ENCODE results near the gene LOXL3. TPM values are rescaled to one million over a fixed set of nuclear protein-coding genes. Genes with fewer than 3 reads are reported as not detected.

LOXL3 gene
- total RNA-seq, 2 experiments from 2014 or later, result 0.21 to 0.98 TPM

GRCh38 chr2:74534411-74534810 lies 19.3 kb downstream of the LOXL3 start:
- H2AFZ ChIP-seq (ENCODE audit: low read length), result no peak overlapping the region
- POLR2A ChIA-PET, result no interaction called here

GRCh38 chr2:74533464-74533863 lies 20.3 kb downstream of the LOXL3 start:
- H3K9me3 ChIP-seq (ENCODE audit: low read length), result no peaks in the 10 kb centered on the region
- no peak overlapping the region for H3K4me2 ChIP-seq (ENCODE audit: low read length)
- H3K36me3 ChIP-seq (ENCODE audit: insufficient read depth, low read length), result peaks cover 35% of the 10 kb centered on the region; the same call in 1 of the 2 replicates
- no TSS peak for BruUV-seq (replicated peaks)
- peaks cover 17% of the 10 kb centered on the region for H3K4me1 ChIP-seq (ENCODE audit: insufficient read depth, low read length, poor library complexity, severe bottlenecking)
- no peak for DNase-seq (ENCODE audit: low spot score)
- peaks cover 19% of the 10 kb centered on the region for H3K79me2 ChIP-seq (ENCODE audit: insufficient read depth, low read depth, low read length)
- H3K9me2 ChIP-seq (ENCODE audit: insufficient read depth, low read length), result no peaks in the 10 kb centered on the region
- TF ChIP-seq EZH2phosphoT487 (IDR thresholded peaks at IDR 0.05; ENCODE audit: borderline replicate concordance, low read depth, low read length) (no peak), CTCF (conservative IDR thresholded peaks at IDR 0.05; ENCODE audit: low read length) (no peak)
- intact Hi-C loops (cut with micrococcal nuclease; ENCODE audit: unreplicated experiment), result no loop called here
- POLR2A ChIA-PET, result interaction anchor here (0.6 kb wide), 1 partner anchor 52 kb away, joined by 4 read pairs; no protein-coding TSS in a partner anchor
- CTCF ChIA-PET (ENCODE audit: unreplicated experiment), result no interaction called here
- no peak overlapping the region for H2AFZ ChIP-seq (ENCODE audit: low read length)
- H3K27ac ChIP-seq (ENCODE audit: low read depth, low read length, poor library complexity, severe bottlenecking), result no peak overlapping the region
- no peaks in the 10 kb centered on the region for H4K20me1 ChIP-seq (ENCODE audit: insufficient read depth, low read length)
- no peak overlapping the region for H3K4me3 ChIP-seq (ENCODE audit: low read depth, low read length, poor library complexity, severe bottlenecking)

More at GRCh38 chr2:74534411-74534810, 19.3 kb downstream of the LOXL3 start:
- Histone ChIP-seq H3K4me2 (ENCODE audit: low read length) (no peak overlapping the region), H3K4me1 (ENCODE audit: insufficient read depth, low read length, poor library complexity, severe bottlenecking) (peaks cover 16% of the 10 kb centered on the region), H3K9me3 (ENCODE audit: low read length) (no peaks in the 10 kb centered on the region), H3K79me2 (ENCODE audit: insufficient read depth, low read depth, low read length) (peaks cover 9% of the 10 kb centered on the region; the same call in 1 of the 2 replicates), H3K4me3 (ENCODE audit: low read depth, low read length, poor library complexity, severe bottlenecking) (no peak overlapping the region), H3K36me3 (ENCODE audit: insufficient read depth, low read length) (peaks cover 27% of the 10 kb centered on the region; the same call in 1 of the 2 replicates), H3K27ac (ENCODE audit: low read depth, low read length, poor library complexity, severe bottlenecking) (no peak overlapping the region), H4K20me1 (ENCODE audit: insufficient read depth, low read length) (no peaks in the 10 kb centered on the region), H3K9me2 (ENCODE audit: insufficient read depth, low read length) (no peaks in the 10 kb centered on the region)
- CTCF ChIA-PET (ENCODE audit: unreplicated experiment), result no interaction called here
- no peak for DNase-seq (ENCODE audit: low spot score)
- no TSS peak for BruUV-seq (replicated peaks)
- intact Hi-C loops (cut with micrococcal nuclease; ENCODE audit: unreplicated experiment), result no loop called here
- TF ChIP-seq CTCF (conservative IDR thresholded peaks at IDR 0.05; ENCODE audit: low read length) (no peak), EZH2phosphoT487 (IDR thresholded peaks at IDR 0.05; ENCODE audit: borderline replicate concordance, low read depth, low read length) (no peak)

GRCh38 chr2:74532222-74532621 lies 21.5 kb downstream of the LOXL3 start:
- DNase-seq (ENCODE audit: low spot score), result peak; percentile 61
- H3K4me2 ChIP-seq (ENCODE audit: low read length), result peak overlapping the region; percentile 85; the same call in 1 of the 2 replicates
- BruUV-seq (replicated peaks), result no TSS peak
- no peak for TF ChIP-seq EZH2phosphoT487 (IDR thresholded peaks at IDR 0.05; ENCODE audit: borderline replicate concordance, low read depth, low read length)
- TF ChIP-seq CTCF (conservative IDR thresholded peaks at IDR 0.05; ENCODE audit: low read length), result peak; percentile 77
- POLR2A ChIA-PET, result interaction anchor here (0.9 to 1.2 kb wide), 3 partner anchors 13 to 59 kb away, joined by 3 to 4 read pairs (median 3); partner anchors contain the start of gene MRPL53
- peaks cover 27% of the 10 kb centered on the region for H3K4me1 ChIP-seq (ENCODE audit: insufficient read depth, low read length, poor library complexity, severe bottlenecking)
- H3K9me3 ChIP-seq (ENCODE audit: low read length), result no peaks in the 10 kb centered on the region
- no peak overlapping the region for H2AFZ ChIP-seq (ENCODE audit: low read length)
- intact Hi-C loops (cut with micrococcal nuclease; ENCODE audit: unreplicated experiment), result no loop called here
- no peak overlapping the region for H3K27ac ChIP-seq (ENCODE audit: low read depth, low read length, poor library complexity, severe bottlenecking)
- H3K4me3 ChIP-seq (ENCODE audit: low read depth, low read length, poor library complexity, severe bottlenecking), result no peak overlapping the region
- peaks cover 47% of the 10 kb centered on the region for H3K36me3 ChIP-seq (ENCODE audit: insufficient read depth, low read length)
- H3K79me2 ChIP-seq (ENCODE audit: insufficient read depth, low read depth, low read length), result peaks cover 31% of the 10 kb centered on the region
- no peaks in the 10 kb centered on the region for H3K9me2 ChIP-seq (ENCODE audit: insufficient read depth, low read length)
- peaks cover 5% of the 10 kb centered on the region; the same call in 1 of the 2 replicates for H4K20me1 ChIP-seq (ENCODE audit: insufficient read depth, low read length)
- CTCF ChIA-PET (ENCODE audit: unreplicated experiment), result interaction anchor here (0.8 to 3.6 kb wide), 3 partner anchors 25 to 53 kb away, joined by 3 to 18 read pairs (median 4); partner anchors contain the start of genes CCDC142, PCGF1 and TTC31
